GM12873 (cell line): ENCODE data around the gene ECHS1.

ENCODE experiments used
- TF ChIP-seq, protein P1 (sequence below): IDR thresholded peaks from 2 replicates; pipeline ENCODE4 v1.5.1; 2012; ENCODE audit warnings: low read depth, mild to moderate bottlenecking, moderate library complexity, low read length, control low read depth; ENCODE audit not compliant: insufficient read depth; ENCODE audit errors: missing control alignments

ECHS1 gene

DNA sequence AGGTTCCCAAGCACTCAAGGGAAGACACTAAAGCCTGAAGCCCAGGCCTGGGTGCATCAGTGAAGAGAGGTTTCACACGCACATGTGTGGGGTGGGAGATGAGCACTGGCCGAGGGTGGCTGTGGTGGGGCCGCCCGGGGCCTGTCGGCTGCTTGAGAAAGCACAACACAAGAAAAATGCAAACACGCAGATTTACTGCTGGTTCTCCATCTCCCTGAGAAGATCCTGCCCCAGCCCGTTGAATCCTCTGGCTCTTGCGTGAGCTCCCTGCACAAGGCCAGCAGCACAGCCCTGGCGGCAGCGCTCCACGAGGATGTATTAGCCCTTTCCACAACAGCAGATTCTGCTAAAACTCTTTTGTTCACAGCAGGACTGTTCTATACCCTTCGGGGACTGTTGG, 58.2 kb downstream of the ECHS1 start:
- TF ChIP-seq, protein P1, sequence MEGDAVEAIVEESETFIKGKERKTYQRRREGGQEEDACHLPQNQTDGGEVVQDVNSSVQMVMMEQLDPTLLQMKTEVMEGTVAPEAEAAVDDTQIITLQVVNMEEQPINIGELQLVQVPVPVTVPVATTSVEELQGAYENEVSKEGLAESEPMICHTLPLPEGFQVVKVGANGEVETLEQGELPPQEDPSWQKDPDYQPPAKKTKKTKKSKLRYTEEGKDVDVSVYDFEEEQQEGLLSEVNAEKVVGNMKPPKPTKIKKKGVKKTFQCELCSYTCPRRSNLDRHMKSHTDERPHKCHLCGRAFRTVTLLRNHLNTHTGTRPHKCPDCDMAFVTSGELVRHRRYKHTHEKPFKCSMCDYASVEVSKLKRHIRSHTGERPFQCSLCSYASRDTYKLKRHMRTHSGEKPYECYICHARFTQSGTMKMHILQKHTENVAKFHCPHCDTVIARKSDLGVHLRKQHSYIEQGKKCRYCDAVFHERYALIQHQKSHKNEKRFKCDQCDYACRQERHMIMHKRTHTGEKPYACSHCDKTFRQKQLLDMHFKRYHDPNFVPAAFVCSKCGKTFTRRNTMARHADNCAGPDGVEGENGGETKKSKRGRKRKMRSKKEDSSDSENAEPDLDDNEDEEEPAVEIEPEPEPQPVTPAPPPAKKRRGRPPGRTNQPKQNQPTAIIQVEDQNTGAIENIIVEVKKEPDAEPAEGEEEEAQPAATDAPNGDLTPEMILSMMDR, result no peak

DNA sequence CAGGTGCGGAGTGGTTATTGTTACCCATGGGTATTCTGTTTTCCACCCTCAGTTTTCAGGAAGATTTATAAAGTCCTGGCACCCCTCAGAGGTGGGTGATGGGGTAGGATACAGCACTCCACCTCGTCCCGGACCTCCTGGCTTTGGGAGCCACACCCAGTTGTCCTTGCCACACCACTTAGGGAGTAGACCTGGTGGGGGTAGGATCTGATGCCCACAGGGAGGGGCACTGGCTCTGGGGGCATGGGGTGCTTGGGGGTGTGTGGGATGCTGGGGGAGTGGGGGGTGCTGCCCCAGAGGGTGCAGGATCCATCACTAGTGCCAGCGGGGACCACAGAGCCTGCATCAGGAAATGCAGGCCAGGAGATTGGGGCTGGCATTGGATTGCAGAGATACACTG, 60.0 kb downstream of the ECHS1 start:
- TF ChIP-seq, protein P1, result no peak

DNA sequence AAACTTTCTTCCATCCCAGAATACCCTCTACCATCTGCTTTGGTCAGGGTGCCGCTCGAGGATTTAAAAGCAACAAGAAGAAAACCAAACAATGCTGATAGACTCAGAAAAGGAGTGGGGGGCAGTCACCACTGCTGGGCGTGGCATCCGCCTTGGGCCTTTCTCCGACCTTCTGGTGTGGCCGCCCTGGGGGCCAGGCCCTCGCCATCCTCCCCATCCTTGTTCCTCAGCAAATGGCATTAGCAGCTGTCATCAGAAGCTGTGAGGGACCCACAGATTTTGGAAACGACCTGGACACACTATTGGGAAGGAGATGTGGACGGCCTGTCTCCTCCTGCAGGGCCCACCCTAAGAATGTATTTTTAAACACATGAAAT, 60.4 kb downstream of the ECHS1 start:
- TF ChIP-seq, protein P1, result no peak
